Activated T-cell treated with anti-CD3 and anti-CD28 coated beads for 24 hours (primary cell): ENCODE data around the gene TC2N.
"Not testable (repeated sequence)": the region's sequence is repeated elsewhere in the genome, so short reads cannot be mapped to it uniquely, and the experiment has no call there.

ENCODE experiments used
- DNase-seq: peaks from one replicate; pipeline ENCODE4 v3.0.0-alpha.2; 2020; ENCODE audit warnings: low read depth

TC2N gene

DNA sequence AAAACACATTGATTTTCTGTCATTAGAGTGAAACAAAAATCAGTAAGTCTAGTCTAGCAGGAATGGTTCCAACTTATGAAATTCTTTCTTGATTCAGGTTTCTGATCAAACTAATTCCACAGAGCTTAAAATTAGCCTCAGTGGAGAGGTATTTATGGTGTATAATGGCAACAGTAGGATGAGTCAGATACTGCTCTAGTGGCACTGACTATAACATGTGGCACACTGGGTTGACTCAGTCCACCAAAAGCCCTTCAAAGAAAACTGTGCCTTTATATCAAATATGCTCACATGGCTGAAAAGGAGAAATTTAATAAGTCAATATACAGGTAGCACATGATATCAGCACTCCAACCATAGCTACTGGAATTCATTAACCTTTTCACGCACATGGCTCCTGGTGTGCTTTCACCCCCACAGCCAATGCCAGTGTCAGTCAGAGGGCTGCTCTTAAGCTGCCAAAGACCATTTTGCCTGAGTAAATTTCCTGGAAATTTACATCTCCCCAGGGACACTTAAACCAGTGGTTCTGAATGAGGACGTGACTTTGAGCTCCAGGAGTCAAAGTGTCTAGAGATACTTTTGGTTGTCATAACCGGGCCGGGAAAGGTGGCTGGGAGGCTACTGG is 113.7 kb downstream of the TC2N start:
- DNase-seq: no peak

DNA sequence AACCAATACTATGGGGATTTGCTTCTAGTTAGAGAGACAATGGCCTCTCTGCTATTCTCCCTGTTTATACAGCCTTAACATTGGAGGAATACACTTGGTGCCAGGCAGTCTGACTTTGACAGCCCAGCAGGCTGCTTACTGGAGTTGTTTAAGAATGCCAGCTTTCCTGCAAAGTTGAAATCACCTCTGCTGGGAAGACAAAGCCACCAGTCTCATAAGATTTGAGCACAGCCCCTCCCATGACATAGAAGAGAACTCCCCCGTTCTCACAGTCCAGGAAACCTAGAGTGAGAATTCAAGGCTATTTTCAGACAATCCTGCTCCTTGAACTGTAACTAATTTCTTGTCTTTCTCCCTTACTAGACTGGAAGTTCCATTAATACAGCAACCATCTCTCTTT is 114.4 kb downstream of the TC2N start:
- no peak for DNase-seq

DNA sequence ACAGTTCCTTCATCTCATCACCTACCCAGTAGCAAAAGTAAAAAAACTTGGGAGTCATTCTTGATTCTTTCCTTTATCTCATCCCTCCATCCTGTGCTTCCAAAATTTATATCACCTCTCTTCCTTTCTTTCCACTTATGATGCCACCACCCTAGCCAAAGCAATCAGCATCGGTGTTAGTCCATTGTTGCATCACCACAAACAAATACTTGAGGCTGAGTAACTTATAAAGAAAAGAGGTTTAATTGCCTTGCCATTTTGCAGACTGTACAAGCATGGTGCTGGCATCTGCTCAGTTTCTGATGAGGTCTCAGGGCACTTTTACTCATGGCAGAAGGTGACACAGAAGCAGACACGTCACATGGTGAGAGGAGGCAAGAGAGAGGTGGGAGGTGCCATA is 115.6 kb downstream of the TC2N start:
- DNase-seq: no peak

DNA sequence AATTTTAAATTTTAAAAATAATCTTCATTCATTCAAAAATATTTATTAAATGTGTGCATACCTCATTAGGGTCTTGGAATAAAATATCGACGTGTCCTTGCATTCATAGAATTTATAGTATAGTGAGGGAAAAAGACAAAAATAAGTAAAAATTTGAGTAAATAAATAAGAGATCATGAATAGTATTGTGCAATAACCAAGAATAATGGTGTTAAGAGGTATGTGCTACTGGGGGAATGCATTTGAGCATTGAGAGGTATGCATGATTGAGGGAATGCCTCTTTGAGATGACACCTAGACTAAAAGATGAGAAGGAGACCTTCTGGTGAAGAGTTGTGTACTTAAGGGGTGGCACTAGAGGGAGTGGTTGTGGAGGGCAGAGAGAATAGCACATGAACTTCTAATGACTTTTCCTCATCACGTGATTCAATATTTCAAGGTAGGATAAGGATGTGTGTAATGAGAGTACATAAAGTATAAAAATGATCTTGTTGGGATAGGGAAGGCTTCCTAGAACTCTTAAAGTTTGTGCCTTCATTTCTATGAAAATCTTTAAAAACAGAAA is 116.6 kb downstream of the TC2N start:
- no peak for DNase-seq

DNA sequence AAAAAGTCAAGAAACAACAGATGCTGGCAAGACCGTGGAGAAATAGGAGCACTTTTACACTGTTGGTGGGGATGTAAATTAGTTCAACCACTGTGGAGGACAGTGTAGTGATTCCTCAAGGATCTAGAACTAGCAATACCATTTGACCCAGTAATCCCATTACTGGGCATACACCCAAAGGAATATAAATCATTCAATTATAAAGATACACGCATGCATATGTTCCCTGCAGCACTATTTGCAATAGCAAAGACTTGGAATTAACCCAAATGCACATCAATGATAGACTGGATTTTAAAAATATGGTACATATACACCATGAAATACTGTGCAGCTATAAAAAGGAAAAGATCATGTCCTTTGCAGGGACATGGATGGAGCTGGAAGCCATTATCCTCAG is 117.5 kb downstream of the TC2N start:
- no peak for DNase-seq

DNA sequence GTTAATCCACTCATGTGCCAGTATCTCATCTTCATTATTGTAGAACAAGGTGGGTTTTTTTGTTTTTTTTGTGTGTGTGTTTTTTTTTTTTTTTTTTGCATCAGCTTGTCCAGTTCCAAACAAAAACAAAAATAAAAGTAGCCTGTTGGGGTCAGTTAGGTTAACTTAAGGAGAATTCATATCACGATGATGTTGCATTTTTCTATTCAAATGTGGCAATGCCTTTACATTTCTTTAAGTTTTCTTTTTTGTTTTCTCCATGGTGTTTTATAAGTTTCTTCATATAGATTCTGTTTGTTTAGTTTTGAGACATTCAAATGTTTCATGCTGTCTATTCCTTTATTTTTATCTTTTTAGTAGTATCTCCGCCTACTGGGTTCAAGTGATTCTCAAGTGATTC is 119.3 kb downstream of the TC2N start:
- no peak for DNase-seq

DNA sequence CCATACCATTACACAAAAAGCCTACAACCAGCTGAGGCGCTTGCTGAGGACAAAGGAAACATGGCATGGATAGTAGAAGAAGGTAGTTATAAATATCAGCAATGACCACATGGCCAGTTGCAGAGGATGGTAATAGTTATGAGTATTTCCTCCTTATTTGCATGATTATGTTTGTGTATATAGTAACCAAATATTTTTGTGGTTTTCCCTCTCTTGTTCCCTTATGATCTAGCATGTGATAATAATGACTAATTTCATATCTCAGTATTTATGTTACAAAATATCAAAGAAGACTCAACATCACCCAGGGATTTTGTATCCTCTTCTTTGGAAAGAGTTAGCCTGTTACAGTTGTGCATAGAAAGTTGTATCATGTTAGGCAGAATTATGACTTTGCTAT is 122.0 kb downstream of the TC2N start:
- no peak for DNase-seq

DNA sequence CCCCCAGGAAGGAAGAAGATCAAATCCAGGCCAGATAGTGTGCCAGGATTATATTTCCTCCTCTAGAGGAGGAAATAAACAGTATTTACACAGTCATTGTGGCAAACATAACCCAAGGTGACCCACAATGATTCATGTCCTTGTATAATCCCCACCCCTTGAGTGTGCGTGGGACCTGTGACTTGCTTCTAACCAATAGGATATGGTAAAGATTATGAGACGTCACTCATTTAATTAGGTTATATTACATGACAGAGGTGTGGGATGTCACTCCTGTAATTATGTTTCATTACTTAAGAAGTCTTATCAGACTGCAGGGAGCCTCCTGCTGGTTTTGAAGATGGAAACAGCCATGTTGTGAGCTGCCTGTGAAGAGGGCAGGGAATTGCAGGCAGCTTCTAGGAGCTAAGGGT is 123.3 kb downstream of the TC2N start:
- no peak for DNase-seq

DNA sequence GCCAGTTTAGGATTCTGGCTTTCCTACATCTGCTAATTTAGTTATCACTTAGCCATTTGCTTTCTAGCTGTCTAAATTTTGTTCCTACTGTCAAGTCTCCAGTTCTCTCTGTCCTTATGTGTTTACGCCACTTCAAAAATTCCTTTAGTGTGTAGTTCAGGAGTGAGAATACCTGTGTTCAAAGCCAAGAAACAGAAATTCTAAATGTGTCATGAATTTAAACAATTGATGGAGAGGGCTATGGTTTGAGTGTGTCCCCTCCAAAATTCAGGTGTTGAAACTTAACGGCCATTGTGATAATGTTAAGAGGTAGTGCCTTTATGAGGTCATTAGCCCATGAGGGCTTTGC is 124.1 kb downstream of the TC2N start:
- no peak for DNase-seq

DNA sequence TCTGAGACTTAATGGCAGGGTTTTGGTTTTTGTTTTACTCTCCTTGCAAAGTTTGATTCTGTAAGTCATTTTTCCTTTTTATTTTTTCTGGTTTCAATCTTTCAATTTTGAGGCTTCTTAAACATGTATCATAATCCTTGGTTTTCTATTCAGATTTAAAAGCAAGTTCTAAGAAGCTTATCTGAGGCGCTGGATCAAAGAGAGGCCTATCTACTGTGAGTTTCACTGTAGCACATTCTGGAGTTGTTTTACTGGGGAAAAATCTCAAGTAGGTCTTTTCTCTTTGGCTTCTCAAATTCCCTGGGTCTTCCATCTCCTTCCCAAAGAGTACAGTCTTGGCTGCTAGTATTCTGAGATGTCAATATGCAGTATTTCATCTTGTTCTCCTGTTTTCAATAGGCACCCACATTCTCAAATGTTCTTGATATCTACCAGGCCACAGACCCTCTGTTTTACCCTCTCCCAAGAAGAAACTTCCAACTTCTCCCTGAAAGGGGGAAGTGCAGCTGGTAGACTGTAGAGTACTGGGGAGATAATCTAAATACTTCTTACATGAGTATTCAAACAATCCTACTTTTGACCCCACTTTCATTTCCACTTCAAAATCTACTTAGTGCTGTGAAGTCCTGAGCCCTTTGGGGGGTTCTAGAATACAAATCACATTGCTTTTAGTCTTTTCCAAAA is 124.6 kb downstream of the TC2N start:
- no peak for DNase-seq

DNA sequence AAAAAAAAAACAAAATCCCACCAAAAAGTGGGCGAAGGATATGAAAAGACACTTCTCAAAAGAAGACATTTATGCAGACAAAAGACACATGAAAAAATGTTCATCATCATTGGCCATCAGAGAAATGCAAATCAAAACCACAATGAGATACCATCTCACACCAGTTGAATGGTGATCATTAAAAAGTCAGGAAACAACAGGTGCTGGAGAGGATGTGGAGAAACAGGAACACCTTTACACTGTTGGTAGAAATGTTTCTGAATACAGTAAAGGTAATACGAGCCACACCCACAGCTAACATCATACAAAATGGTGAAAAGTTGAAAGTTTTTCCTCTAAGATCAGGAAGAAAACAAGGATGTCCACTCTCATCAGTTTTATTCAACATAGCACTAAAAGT is 127.5 kb downstream of the TC2N start:
- not testable (repeated sequence) for DNase-seq

DNA sequence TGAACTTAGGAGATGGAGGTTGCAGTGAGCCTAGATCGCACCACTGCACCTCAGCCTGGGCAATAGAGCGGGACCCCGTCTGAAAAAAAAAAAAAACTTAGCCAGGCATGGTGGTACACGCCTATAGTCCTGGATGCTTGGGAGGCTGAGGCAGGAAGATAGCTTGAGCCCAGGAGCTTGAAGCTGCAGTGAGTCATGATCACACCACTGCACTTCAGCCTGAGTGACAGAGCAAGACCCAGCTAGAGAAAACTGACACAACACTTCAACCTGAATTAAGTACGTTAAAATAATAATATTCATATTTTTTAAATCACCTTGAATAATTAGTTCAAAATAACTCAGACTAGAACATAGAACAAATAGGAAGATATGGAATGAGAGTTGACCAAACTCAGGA is 129.7 kb downstream of the TC2N start:
- DNase-seq: no peak

DNA sequence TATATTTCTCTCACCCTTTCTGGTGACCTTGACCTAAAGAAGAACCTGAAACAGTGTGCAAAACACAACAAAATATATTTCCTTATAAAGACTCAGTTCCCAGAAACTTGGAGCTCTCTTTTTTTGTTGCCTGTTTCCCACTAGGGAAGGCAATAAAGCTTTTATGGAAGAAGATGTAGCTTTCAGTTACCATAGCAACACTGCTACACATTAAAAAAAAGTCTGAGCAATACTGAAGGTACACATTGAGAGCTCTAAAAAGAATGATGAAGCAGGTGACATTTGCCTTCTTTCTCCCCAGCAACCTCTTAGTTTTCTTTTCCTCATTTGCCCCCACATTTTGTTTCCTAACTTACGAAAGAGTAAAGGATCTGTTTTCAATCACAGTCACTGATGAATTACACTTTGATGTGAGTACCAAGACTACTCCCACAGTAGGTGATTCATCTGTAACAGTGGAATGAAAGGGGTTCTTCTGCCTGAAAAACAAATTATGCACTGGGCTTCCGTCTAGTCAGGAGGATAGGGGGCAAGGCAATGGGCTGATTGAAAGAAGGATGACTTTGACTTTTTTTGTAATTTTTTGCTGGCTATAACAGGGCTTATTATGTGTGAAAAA is 134.4 kb downstream of the TC2N start:
- DNase-seq: no peak

DNA sequence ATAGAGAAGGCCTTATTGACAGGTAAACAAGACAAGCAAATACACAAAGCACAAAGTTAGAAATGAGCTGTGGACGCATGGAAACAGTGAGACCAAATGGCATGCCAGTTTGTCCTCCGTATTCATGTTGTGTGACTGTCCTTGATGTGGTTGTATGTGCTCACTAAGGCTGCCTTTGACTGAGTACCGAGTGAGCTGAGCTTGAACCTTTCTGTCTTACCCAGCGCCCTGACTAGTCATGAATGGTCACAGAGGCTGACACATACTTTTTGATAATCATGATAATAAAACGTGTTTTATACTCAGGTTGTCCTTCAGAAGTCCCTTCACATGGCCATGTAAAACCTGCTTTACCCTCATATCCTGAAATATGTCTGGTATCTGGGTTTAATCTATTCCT is 134.9 kb downstream of the TC2N start:
- no peak for DNase-seq

DNA sequence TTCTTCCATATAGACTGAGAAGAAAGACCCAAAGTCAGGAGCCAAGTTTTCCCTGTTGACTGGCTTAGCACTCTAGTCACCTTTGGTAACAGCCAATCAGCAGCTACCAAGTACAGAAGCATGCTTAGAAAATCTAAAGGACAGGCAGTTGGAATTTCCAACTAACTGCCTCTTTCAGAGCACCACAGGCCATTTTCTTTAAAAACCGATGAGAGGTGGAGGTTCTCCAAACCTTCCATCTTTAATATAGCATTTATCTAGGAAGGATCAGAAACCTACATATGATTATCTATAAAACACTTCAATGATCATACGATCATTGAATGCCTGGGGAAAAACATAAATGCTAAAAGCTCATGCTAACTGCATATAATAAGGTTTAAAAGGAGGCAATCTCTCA is 135.3 kb downstream of the TC2N start, which contains the start of gene CATSPERB:
Gene CATSPERB, minus strand, starts transcription at position 101 of the 400 bp plus-strand sequence. CDS start 2,607 bp downstream, outside the sequence.
- no peak for DNase-seq

DNA sequence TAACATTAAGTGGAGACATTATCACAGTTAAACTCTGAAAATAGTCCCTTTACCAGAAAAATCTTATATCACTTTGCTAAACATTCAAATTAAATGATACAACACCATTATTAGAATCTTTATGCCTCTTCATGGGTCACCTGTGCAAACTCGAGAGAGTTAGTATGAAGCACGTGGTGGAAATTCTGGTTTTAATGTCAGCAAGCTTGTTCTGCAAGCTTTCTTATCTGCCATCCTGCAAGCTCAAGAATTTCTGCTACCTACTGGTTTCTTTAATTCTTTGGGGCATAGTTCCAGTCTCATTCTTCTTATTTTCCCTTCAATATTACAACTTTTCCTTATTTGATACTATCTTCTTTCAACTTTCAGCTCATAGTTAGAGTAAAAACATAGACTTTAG is 136.3 kb downstream of the TC2N start:
- no peak for DNase-seq

DNA sequence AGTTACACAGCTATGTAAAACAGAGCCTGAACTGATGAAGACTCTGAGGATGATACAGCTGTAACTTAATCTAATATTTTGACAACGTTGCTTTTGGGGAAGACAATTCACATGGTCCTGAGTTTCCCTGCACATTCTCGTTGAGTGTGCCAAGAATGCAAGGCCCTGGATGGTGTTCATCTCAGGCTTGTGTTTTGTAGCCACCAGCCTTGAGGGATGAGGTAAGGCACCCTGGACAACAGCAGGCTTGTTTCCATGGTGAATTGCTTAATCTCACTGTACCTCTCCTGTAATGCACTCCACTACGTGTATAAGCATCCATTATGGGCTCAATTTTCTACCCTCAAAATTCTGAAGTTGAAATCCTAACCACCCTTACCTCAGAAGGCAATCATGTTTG is 137.6 kb downstream of the TC2N start:
- no peak for DNase-seq
